Thoracic aorta (tissue), 2 donors: ENCODE measurements around the gene LOXL1. TPM values are rescaled to one million over a fixed set of nuclear protein-coding genes. Genes with fewer than 3 reads are reported as not detected.
A peak's percentile ranks its signal among the peaks of the same experiment; 100 is the strongest.

Experiments used
- ATAC-seq: fragments of 150-250 bp; one replicate; pipeline ENCODE4 v1.8.0; 2017; ENCODE audit warnings: low read depth; ENCODE audit not compliant: insufficient number of reproducible peaks, low FRiP score
- DNase-seq: peaks from one replicate; pipeline ENCODE4 v3.0.0-alpha.2; 2020; ENCODE audit warnings: low spot score
- H3K27ac ChIP-seq, 2 donors: fragments of 200-600 bp; sonication (generic); 1 replicate in 1 of 2; 2 replicates in 1 of 2; pipeline ENCODE4 v1.5.1; 2016; ENCODE audit warnings: mild to moderate bottlenecking in 2 of 2, moderate library complexity in 2 of 2
- H3K27me3 ChIP-seq: fragments of 200-600 bp; sonication (generic); replicated peaks from 2 replicates; pipeline ENCODE4 v1.6.0; 2016; ENCODE audit warnings: mild to moderate bottlenecking; ENCODE audit not compliant: insufficient read depth
- H3K36me3 ChIP-seq: fragments of 200-600 bp; sonication (generic); one replicate; pipeline ENCODE4 v1.5.1; 2016
- H3K4me1 ChIP-seq, 2 donors: fragments of 200-600 bp; sonication (generic); 1 replicate in 1 of 2; 2 replicates in 1 of 2; pipeline versions ENCODE4 v1.5.1 to v1.6.0; 2016; ENCODE audit warnings: low read depth in 2 of 2, mild to moderate bottlenecking in 1 of 2; ENCODE audit not compliant: control insufficient read depth in 1 of 2
- H3K4me3 ChIP-seq: fragments of 200-600 bp; sonication (generic); 2 replicates; pipeline ENCODE4 v1.5.1; 2016; ENCODE audit warnings: mild to moderate bottlenecking
- H3K9me3 ChIP-seq: fragments of 200-600 bp; sonication (generic); 2 replicates; pipeline ENCODE4 v1.5.1; 2016
- total RNA-seq, 2 donors: library from RNA; depleted of rRNA; stranded (reverse); fragments of >200 nt; gene quantifications; one replicate each; pipeline versions ENCODE4 v1.1.0 to v1.2.3, GENCODE V29; 2016
- TF ChIP-seq, protein P1 (sequence below): fragments of 200-600 bp; sonication (generic); IDR thresholded peaks from one replicate; pipeline ENCODE4 v1.5.1; 2019; ENCODE audit warnings: antibody characterized with exemption

Gene LOXL1
- total RNA-seq, 2 donors from 2014 or later, result 164 to 321 TPM

DNA sequence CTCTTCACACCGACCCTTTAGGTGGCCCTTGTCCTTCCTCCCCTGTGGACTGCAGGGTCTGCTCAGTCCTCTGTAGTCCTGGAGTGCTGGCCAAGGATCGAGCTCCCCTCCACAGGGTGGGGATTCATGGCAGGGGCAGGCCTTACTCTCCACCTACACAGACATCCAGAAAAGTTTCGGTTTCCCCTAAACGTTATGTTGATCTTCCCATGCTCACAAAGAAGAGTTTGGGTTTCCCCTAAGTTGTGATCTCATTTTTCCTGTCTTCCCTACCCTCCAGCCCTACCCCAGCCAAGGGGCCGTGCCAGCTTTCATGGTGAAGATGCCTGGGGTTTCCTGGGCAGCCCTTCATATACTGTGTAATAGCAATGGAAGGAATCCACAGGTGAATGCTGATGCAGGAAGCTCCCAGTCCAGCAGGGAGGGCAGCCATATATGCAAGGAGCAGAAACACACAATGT is 55.5 kb downstream of the LOXL1 start:
- ATAC-seq (no peak), DNase-seq (no peak)
- Histone ChIP-seq H3K9me3 (no peaks in the 10 kb centered on the region), H3K27me3 (no peaks in the 10 kb centered on the region), H3K27ac (peak overlapping the region; percentile 87 to 91), H3K4me1 (peaks cover 30 to 38% of the 10 kb centered on the region in 2 donors), H3K4me3 (peak overlapping the region; percentile 1), H3K36me3 (peaks cover 3% of the 10 kb centered on the region)
- TF ChIP-seq, protein P1, sequence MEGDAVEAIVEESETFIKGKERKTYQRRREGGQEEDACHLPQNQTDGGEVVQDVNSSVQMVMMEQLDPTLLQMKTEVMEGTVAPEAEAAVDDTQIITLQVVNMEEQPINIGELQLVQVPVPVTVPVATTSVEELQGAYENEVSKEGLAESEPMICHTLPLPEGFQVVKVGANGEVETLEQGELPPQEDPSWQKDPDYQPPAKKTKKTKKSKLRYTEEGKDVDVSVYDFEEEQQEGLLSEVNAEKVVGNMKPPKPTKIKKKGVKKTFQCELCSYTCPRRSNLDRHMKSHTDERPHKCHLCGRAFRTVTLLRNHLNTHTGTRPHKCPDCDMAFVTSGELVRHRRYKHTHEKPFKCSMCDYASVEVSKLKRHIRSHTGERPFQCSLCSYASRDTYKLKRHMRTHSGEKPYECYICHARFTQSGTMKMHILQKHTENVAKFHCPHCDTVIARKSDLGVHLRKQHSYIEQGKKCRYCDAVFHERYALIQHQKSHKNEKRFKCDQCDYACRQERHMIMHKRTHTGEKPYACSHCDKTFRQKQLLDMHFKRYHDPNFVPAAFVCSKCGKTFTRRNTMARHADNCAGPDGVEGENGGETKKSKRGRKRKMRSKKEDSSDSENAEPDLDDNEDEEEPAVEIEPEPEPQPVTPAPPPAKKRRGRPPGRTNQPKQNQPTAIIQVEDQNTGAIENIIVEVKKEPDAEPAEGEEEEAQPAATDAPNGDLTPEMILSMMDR, result no peak

DNA sequence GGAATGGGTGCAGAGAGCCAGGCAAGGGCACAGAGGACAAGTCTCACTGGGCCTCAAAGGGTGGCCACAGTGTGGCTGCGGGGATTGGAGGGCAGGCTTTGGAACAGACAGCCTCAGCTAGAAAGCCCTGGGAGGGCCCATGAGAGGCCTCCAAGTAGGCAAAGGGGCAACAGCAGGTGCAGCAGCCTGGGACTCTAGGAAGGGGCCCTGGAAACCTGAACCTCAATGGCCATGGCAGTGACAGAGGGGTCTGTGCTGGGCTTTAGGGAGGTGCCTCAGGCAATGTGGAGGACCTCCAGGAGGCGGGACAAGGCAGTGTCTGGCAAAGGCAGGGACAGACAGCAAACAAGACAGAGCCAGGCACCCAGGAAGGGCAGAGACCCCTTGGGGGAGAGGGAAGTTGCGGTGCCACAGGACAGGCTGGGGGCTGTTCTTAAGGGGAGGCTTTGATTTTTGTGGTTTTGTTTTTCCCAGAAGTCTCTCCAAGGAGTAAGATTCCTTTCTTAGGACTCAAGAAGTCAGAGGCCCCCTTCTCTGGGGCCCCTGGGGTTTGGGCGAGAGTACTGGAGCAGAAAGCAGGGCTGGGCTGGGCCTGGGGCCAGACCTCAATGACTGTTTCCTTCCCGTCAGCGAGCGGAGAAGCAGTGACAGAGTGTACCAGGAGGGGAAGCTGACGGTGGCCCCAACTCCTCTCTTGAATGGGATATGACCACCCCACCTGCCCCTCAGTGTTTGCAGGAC is 56.1 kb downstream of the LOXL1 start:
- H3K36me3 ChIP-seq, result peaks cover 3% of the 10 kb centered on the region
- peak overlapping the region; percentile 51 for H3K4me3 ChIP-seq
- DNase-seq (peak; percentile 75), ATAC-seq (peak; percentile 61)
- TF ChIP-seq, protein P1, result no peak
- no peaks in the 10 kb centered on the region for H3K9me3 ChIP-seq
- H3K27ac ChIP-seq, result peak overlapping the region; percentile 87 to 91
- H3K4me1 ChIP-seq, result peaks cover 30 to 44% of the 10 kb centered on the region in 2 donors
- no peaks in the 10 kb centered on the region for H3K27me3 ChIP-seq

- Histone ChIP-seq H3K36me3 (peaks cover 7% of the 10 kb centered on the region), H3K4me3 (peak overlapping the region; percentile 51), H3K9me3 (no peaks in the 10 kb centered on the region), H3K27me3 (no peaks in the 10 kb centered on the region), H3K4me1 (peaks cover 30 to 44% of the 10 kb centered on the region in 2 donors), H3K27ac (peak overlapping the region; percentile 87 to 91)
- TF ChIP-seq, protein P1, result no peak
- no peak for ATAC-seq
- peak; percentile 33 for DNase-seq
Observed at GRCh38 chr15:73983211-73983727, 57.0 kb downstream of the LOXL1 start.

DNA sequence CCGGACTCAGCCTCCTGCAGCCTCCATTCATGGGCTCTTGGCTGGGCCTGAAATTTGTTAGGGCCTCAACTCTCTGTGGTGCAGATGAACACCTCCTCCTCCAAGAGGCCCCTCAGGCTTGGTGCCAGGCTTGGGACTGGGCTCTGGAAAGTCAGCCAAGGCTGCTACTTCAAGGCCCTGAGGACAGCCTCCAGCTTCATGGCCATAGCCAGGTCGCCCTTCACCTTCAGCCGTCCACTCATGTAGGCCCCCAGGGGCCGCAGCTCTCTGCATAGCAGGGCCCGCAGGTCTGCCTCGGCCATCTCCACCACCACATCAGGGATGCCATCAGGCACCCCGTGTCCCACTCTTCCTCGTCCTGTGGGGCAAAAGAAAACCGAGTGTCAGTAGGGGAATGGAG is 57.5 kb downstream of the LOXL1 start:
- Histone ChIP-seq H3K36me3 (peaks cover 7% of the 10 kb centered on the region), H3K27me3 (no peaks in the 10 kb centered on the region), H3K4me1 (peaks cover 30 to 48% of the 10 kb centered on the region in 2 donors), H3K9me3 (no peaks in the 10 kb centered on the region), H3K27ac (peak overlapping the region; percentile 87 to 91), H3K4me3 (no peak overlapping the region)
- TF ChIP-seq, protein P1, result no peak
- DNase-seq, result no peak
- no peak for ATAC-seq

GRCh38 chr15:73984208-73984979 is 58.1 kb downstream of the LOXL1 start:
- Histone ChIP-seq H3K4me3 (no peak overlapping the region), H3K27me3 (no peaks in the 10 kb centered on the region), H3K27ac (peak overlapping the region; percentile 87 to 91), H3K36me3 (peaks cover 7% of the 10 kb centered on the region), H3K4me1 (peaks cover 30 to 54% of the 10 kb centered on the region in 2 donors), H3K9me3 (no peaks in the 10 kb centered on the region)
- no peak for ATAC-seq
- TF ChIP-seq, protein P1, result no peak
- DNase-seq, result no peak
